Fibroblast of lung (primary cell): Measurements from ENCODE around the gene DEPP1. TPM values are rescaled to one million over a fixed set of nuclear protein-coding genes. Genes with fewer than 3 reads are reported as not detected.

Experiments
- DNase-seq, 2 donors: peaks; one replicate each; pipeline versions ENCODE4 v3.0.0 to v3.0.0-alpha.2; 2010; ENCODE audit warnings: low read depth in 2 of 2
- H2AFZ ChIP-seq: 2 replicates; pipeline ENCODE4 v1.5.1; 2012; ENCODE audit warnings: low read length, control low read depth, inconsistent platforms
- H3K27ac ChIP-seq: 2 replicates; pipeline ENCODE4 v1.5.1; 2011; ENCODE audit warnings: low read length, control low read depth; ENCODE audit not compliant: insufficient read depth
- H3K27me3 ChIP-seq: 2 replicates; pipeline ENCODE4 v1.5.1; 2011; ENCODE audit warnings: mild to moderate bottlenecking, low read length; ENCODE audit not compliant: control insufficient read depth, insufficient read depth
- H3K36me3 ChIP-seq: 2 replicates; pipeline ENCODE4 v1.5.1; 2011; ENCODE audit warnings: low read length; ENCODE audit not compliant: control insufficient read depth, insufficient read depth
- H3K4me1 ChIP-seq: 2 replicates; pipeline ENCODE4 v1.5.1; 2011; ENCODE audit warnings: low read length; ENCODE audit not compliant: control insufficient read depth, insufficient read depth; ENCODE audit errors: extremely low read depth
- H3K4me2 ChIP-seq: 2 replicates; pipeline ENCODE4 v1.5.1; 2011; ENCODE audit warnings: low read length, control low read depth; ENCODE audit not compliant: insufficient read depth; ENCODE audit errors: extremely low read depth
- H3K4me3 ChIP-seq, 4 experiments: fragments of 200-600 bp in 1 of 4; sonication (generic) in 1 of 4; replicated peaks in 1 of 4; 2 replicates each; pipeline ENCODE4 v1.5.1; 2011 to 2016; ENCODE audit warnings: low read length in 4 of 4, low read depth in 3 of 4, mild to moderate bottlenecking in 3 of 4, control low read depth in 2 of 4, inconsistent platforms in 1 of 4, mixed read lengths in 1 of 4; ENCODE audit not compliant: insufficient read depth in 1 of 4; ENCODE audit errors: control extremely low read depth in 1 of 4
- H3K79me2 ChIP-seq: 2 replicates; pipeline ENCODE4 v1.5.1; 2012; ENCODE audit warnings: mild to moderate bottlenecking, low read length, inconsistent platforms; ENCODE audit not compliant: control insufficient read depth, insufficient read depth
- H3K9ac ChIP-seq: 2 replicates; pipeline ENCODE4 v1.5.1; 2011; ENCODE audit warnings: mild to moderate bottlenecking, low read length, control low read depth; ENCODE audit not compliant: insufficient read depth
- H3K9me3 ChIP-seq: 2 replicates; pipeline ENCODE4 v1.5.1; 2012; ENCODE audit warnings: low read depth, low read length; ENCODE audit not compliant: control insufficient read depth, insufficient read depth
- H4K20me1 ChIP-seq: 2 replicates; pipeline ENCODE4 v1.5.1; 2011; ENCODE audit warnings: low read length; ENCODE audit not compliant: control insufficient read depth, insufficient read depth; ENCODE audit errors: extremely low read depth
- CTCF ChIP-seq, 2 donors: IDR thresholded peaks in 1 of 2; conservative IDR thresholded peaks in 1 of 2; 1 replicate in 1 of 2; 2 replicates in 1 of 2; pipeline ENCODE4 v1.5.1; 2011 to 2012; ENCODE audit warnings: low read length in 2 of 2, control low read depth in 1 of 2, inconsistent platforms in 1 of 2, low read depth in 1 of 2, mild to moderate bottlenecking in 1 of 2
- EZH2 ChIP-seq: IDR thresholded peaks from 2 replicates; pipeline ENCODE4 v1.5.1; 2012; ENCODE audit warnings: low read length, control low read depth, mild to moderate bottlenecking; ENCODE audit errors: missing control alignments
- polyA plus RNA-seq, 2 donors: library from polyadenylated mRNA; depleted of rRNA in 1 of 2; stranded (reverse) in 1 of 2; unstranded in 1 of 2; fragments of >200 nt; gene quantifications; 2 replicates each; pipeline ENCODE4 v1.2.1, GENCODE V29; 2011 to 2012; ENCODE audit warnings: missing spikeins in 1 of 2
- total RNA-seq: library from RNA; depleted of rRNA; stranded (reverse); fragments of >200 nt; gene quantifications from 2 replicates; pipeline ENCODE4 v1.2.1, GENCODE V29; 2014

DEPP1 gene
- total and polyA plus RNA-seq, 2 donors (not counting 1 experiment from before 2014, with no cell fraction given): 30.3 to 120 TPM

GRCh38 chr10:44985175-44985681 lies 6.6 kb upstream of the DEPP1 start:
- no peak overlapping the region for H3K4me3 ChIP-seq
- H3K4me1 ChIP-seq: peaks cover 25% of the 10 kb centered on the region
- H3K36me3 ChIP-seq: no peaks in the 10 kb centered on the region
- no peak overlapping the region for H3K9ac ChIP-seq
- H3K27me3 ChIP-seq: no peaks in the 10 kb centered on the region
- no peak overlapping the region for H3K27ac ChIP-seq
- H3K79me2 ChIP-seq: no peaks in the 10 kb centered on the region
- peak in 1 of 2 donors; percentile 71 for DNase-seq
- H3K9me3 ChIP-seq: no peaks in the 10 kb centered on the region
- H4K20me1 ChIP-seq: no peaks in the 10 kb centered on the region
- H3K4me2 ChIP-seq: no peak overlapping the region
- TF ChIP-seq CTCF (conservative IDR thresholded peaks at IDR 0.05 in 1 of 2, IDR thresholded peaks at IDR 0.05 in 1 of 2; ENCODE audit: low read depth in 1 of 2, low read length in 2 of 2): no peak
- TF ChIP-seq EZH2: no peak
- H2AFZ ChIP-seq: no peak overlapping the region

DNA sequence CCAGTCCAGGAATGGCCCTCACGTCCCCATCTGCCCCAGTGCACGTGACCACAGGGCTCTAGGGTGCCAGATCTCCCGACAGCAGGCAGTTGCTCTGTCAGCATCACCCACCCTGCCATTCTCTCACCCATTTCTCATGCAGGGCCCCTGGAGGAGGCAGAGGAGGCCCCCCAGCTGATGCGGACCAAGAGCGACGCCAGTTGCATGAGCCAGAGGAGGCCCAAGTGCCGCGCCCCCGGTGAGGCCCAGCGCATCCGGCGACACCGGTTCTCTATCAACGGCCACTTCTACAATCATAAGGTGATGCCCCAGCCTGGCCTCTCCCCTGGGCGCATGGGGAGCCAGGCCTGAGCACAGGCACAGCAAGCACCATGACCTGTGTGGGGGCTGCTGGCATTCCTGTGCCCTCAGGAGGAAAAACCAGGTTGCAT lies 6.1 kb upstream of the DEPP1 start:
- Histone ChIP-seq H3K79me2 (no peaks in the 10 kb centered on the region), H3K27me3 (no peaks in the 10 kb centered on the region), H3K4me1 (peaks cover 28% of the 10 kb centered on the region), H2AFZ (no peak overlapping the region), H3K4me3 (no peak overlapping the region), H3K36me3 (no peaks in the 10 kb centered on the region), H3K4me2 (no peak overlapping the region), H3K9ac (no peak overlapping the region), H3K9me3 (no peaks in the 10 kb centered on the region), H4K20me1 (no peaks in the 10 kb centered on the region), H3K27ac (no peak overlapping the region)
- DNase-seq: no peak
- no peak for TF ChIP-seq CTCF (conservative IDR thresholded peaks at IDR 0.05 in 1 of 2, IDR thresholded peaks at IDR 0.05 in 1 of 2; ENCODE audit: low read depth in 1 of 2, low read length in 2 of 2)
- TF ChIP-seq EZH2: no peak

DNA sequence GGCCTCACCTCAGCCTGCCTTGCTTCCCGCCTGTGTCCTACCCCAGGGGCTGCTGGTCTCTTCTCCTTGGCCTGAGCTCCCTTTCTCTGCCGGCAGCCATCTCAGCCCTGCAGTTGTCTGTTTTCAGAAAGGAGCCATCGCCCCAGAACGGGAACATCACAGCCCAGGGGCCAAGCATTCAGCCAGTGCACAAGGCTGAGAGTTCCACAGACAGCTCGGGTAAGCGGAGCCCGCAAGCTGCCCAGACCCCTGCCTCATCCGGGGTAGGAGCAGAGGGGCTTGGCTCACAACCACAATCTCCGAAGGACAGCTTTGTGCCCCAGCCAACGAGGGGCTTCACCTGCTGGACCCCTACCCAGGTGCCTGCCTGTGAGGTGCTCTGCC lies 5.3 kb upstream of the DEPP1 start:
- H3K4me1 ChIP-seq: peaks cover 34% of the 10 kb centered on the region
- no peak for DNase-seq
- H3K4me3 ChIP-seq: no peak overlapping the region
- H3K27me3 ChIP-seq: no peaks in the 10 kb centered on the region
- TF ChIP-seq EZH2 (no peak), CTCF (conservative IDR thresholded peaks at IDR 0.05 in 1 of 2, IDR thresholded peaks at IDR 0.05 in 1 of 2; ENCODE audit: low read depth in 1 of 2, low read length in 2 of 2) (no peak)
- no peak overlapping the region for H2AFZ ChIP-seq
- no peaks in the 10 kb centered on the region for H3K36me3 ChIP-seq
- no peaks in the 10 kb centered on the region for H3K79me2 ChIP-seq
- no peaks in the 10 kb centered on the region for H4K20me1 ChIP-seq
- no peak overlapping the region for H3K27ac ChIP-seq
- no peaks in the 10 kb centered on the region for H3K9me3 ChIP-seq
- no peak overlapping the region for H3K4me2 ChIP-seq
- no peak overlapping the region for H3K9ac ChIP-seq
